Liver (tissue), 9 donors: ENCODE measurements around the gene CBX5. TPM values are rescaled to one million over a fixed set of nuclear protein-coding genes. Genes with fewer than 3 reads are reported as not detected.
A peak's percentile ranks its signal among the peaks of the same experiment; 100 is the strongest.

Source experiments
- DNase-seq: peaks from one replicate; pipeline ENCODE4 v3.0.0-alpha.2; 2017; ENCODE audit warnings: low spot score
- H3K27ac ChIP-seq, 2 donors: one replicate each; pipeline ENCODE4 v1.7.0; 2013; ENCODE audit warnings: inconsistent platforms in 2 of 2, low read length in 2 of 2, control low read depth in 1 of 2, low read depth in 1 of 2, mild to moderate bottlenecking in 1 of 2
- H3K27me3 ChIP-seq, 4 donors: one replicate each; pipeline versions ENCODE4 v1.6.1 to v1.7.0; 2013; ENCODE audit warnings: low read length in 3 of 4, inconsistent platforms in 1 of 4, mild to moderate bottlenecking in 1 of 4, moderate library complexity in 1 of 4; ENCODE audit not compliant: control insufficient read depth in 4 of 4, insufficient read depth in 4 of 4
- H3K36me3 ChIP-seq, 4 donors: one replicate each; pipeline versions ENCODE4 v1.6.1 to v1.7.0; 2013; ENCODE audit warnings: low read length in 3 of 4, mild to moderate bottlenecking in 3 of 4, low read depth in 1 of 4, moderate library complexity in 1 of 4; ENCODE audit not compliant: control insufficient read depth in 4 of 4, insufficient read depth in 3 of 4
- H3K4me1 ChIP-seq, 4 donors: one replicate each; pipeline versions ENCODE4 v1.6.1 to v1.7.0; 2013; ENCODE audit warnings: low read length in 3 of 4, mild to moderate bottlenecking in 3 of 4, moderate library complexity in 1 of 4; ENCODE audit not compliant: control insufficient read depth in 4 of 4, insufficient read depth in 4 of 4
- H3K4me3 ChIP-seq, 3 donors: one replicate each; pipeline versions ENCODE4 v1.6.1 to v1.7.0; 2013; ENCODE audit warnings: low read length in 3 of 3, control low read depth in 1 of 3, low read depth in 1 of 3, mild to moderate bottlenecking in 1 of 3
- H3K9ac ChIP-seq, 2 donors: one replicate each; pipeline ENCODE4 v1.7.0; 2013; ENCODE audit warnings: low read length in 2 of 2, mild to moderate bottlenecking in 2 of 2, moderate library complexity in 2 of 2, control low read depth in 1 of 2, low read depth in 1 of 2
- H3K9me3 ChIP-seq, 4 donors: one replicate each; pipeline versions ENCODE4 v1.6.1 to v1.7.0; 2013; ENCODE audit warnings: low read length in 3 of 4; ENCODE audit not compliant: control insufficient read depth in 4 of 4
- FOXA1 ChIP-seq: IDR thresholded peaks from 2 replicates; pipeline ENCODE4 v1.6.1; 2016; ENCODE audit warnings: antibody characterized with exemption
- FOXA2 ChIP-seq: IDR thresholded peaks from 2 replicates; pipeline ENCODE4 v1.6.1; 2016; ENCODE audit warnings: antibody characterized with exemption
- GABPA ChIP-seq, 2 donors: IDR thresholded peaks in 1 of 2; conservative IDR thresholded peaks in 1 of 2; 2 replicates each; pipeline ENCODE4 v1.6.1; 2016; ENCODE audit warnings: antibody characterized with exemption in 2 of 2, mild to moderate bottlenecking in 1 of 2, moderate library complexity in 1 of 2
- HNF4A ChIP-seq, 2 donors: conservative IDR thresholded peaks; 2 replicates each; pipeline ENCODE4 v1.6.1; 2016; ENCODE audit warnings: antibody characterized with exemption in 2 of 2, mild to moderate bottlenecking in 2 of 2
- HNF4G ChIP-seq: IDR thresholded peaks from 2 replicates; pipeline ENCODE4 v1.6.1; 2016; ENCODE audit warnings: antibody characterized with exemption
- JUND ChIP-seq, 2 donors: IDR thresholded peaks; 2 replicates each; pipeline ENCODE4 v1.6.1; 2016; ENCODE audit warnings: antibody characterized with exemption in 2 of 2
- NR2F2 ChIP-seq: IDR thresholded peaks from 2 replicates; pipeline ENCODE4 v1.6.1; 2016; ENCODE audit warnings: antibody characterized with exemption
- RAD21 ChIP-seq, 2 donors: IDR thresholded peaks; 2 replicates each; pipeline ENCODE4 v1.6.1; 2016; ENCODE audit warnings: antibody characterized with exemption in 2 of 2, mild to moderate bottlenecking in 2 of 2
- RXRA ChIP-seq, 2 donors: IDR thresholded peaks; 2 replicates each; pipeline ENCODE4 v1.6.1; 2017 to 2018; ENCODE audit warnings: antibody characterized with exemption in 2 of 2, mild to moderate bottlenecking in 1 of 2
- SP1 ChIP-seq: IDR thresholded peaks from 2 replicates; pipeline ENCODE4 v1.6.1; 2018; ENCODE audit warnings: antibody characterized with exemption, mild to moderate bottlenecking
- TAF1 ChIP-seq: conservative IDR thresholded peaks from 2 replicates; pipeline ENCODE4 v1.6.1; 2016; ENCODE audit warnings: antibody characterized with exemption, mild to moderate bottlenecking
- YY1 ChIP-seq: IDR thresholded peaks from 2 replicates; pipeline ENCODE4 v1.6.1; 2016; ENCODE audit warnings: antibody characterized with exemption, mild to moderate bottlenecking
- WGBS: extraction: QIAGEN DNeasy Blood & Tissue Kit; methylation state at CpG from one replicate; pipeline ENCODE4 v1.1.7; 2013; 5-methylcytosine and 5-hydroxymethylcytosine counted together
- polyA plus RNA-seq, 2 donors: library from polyadenylated mRNA; stranded (reverse) in 1 of 2; unstranded in 1 of 2; fragments of 200-250 nt in 1 of 2; fragments of >200 nt in 1 of 2; fragmentation: Nextera tagmentation in 1 of 2; extraction: Ambion mirVana in 1 of 2; gene quantifications; one replicate each; pipeline versions ENCODE4 v1.2.1 to v1.2.3, GENCODE V29; 2013 to 2015
- total RNA-seq, 2 donors: library from RNA; depleted of rRNA; stranded (reverse); fragments of >200 nt; gene quantifications; one replicate each; pipeline ENCODE4 v1.2.3, GENCODE V29; 2014
- TF ChIP-seq, protein P1 (sequence below): fragments of 150-350 bp; IDR thresholded peaks from 2 replicates; pipeline ENCODE4 v1.5.1; 2017; ENCODE audit warnings: improper control_type of control experiment, low read depth, low read length; ENCODE audit not compliant: missing input control
- TF ChIP-seq, protein P2 (sequence below): IDR thresholded peaks from 2 replicates; pipeline ENCODE4 v1.6.1; 2016; ENCODE audit warnings: antibody characterized with exemption
- TF ChIP-seq, protein P3 (sequence below): IDR thresholded peaks from 2 replicates; pipeline ENCODE4 v1.6.1; 2016; ENCODE audit warnings: antibody characterized with exemption
- TF ChIP-seq, protein P4 (sequence below): IDR thresholded peaks from 2 replicates; pipeline ENCODE4 v1.6.1; 2016; ENCODE audit warnings: antibody characterized with exemption, mild to moderate bottlenecking
- TF ChIP-seq, protein P5 (sequence below): IDR thresholded peaks from 2 replicates; pipeline ENCODE4 v1.6.1; 2016; ENCODE audit warnings: antibody characterized with exemption
- donor health status: healthy.
- donor health status: healthy.
- donor health status: healthy.
- donor health status: healthy.
- donor health status: healthy.

CBX5 gene
- total and polyA plus RNA-seq, 4 donors: 4.4 to 62.3 (median 12.6) TPM

DNA sequence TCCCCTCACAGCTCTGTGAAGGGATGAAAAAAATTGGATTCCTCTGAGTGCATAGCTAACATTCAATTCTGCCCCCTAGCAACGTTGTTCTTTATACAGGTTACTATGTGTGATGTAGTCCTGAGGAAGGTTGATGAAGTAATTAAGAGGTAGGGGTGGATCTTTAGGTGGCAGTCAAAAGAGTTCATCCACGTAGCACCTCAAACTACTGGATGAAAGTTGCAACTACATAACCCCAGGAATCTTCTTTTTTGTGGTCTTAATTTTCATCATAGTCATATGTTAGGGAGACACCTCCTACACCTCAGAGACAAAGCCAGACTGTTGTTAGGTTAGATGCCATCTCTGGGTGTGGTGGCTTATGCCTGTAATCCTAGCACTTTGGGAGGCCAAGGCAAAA is 31.1 kb upstream of the CBX5 start:
- Histone ChIP-seq H3K36me3 (no peaks in the 10 kb centered on the region), H3K4me3 (no peak overlapping the region), H3K27ac (no peak overlapping the region), H3K27me3 (no peaks in the 10 kb centered on the region), H3K4me1 (peaks cover 0 to 4% (median 0%) of the 10 kb centered on the region in 4 donors), H3K9me3 (no peaks in the 10 kb centered on the region), H3K9ac (no peak overlapping the region)
- WGBS: 74% methylated on average over 2 of the region's 2 CpGs
- no peak for DNase-seq
- TF ChIP-seq RAD21 (IDR thresholded peaks at IDR 0.05): no peak
- no peak for TF ChIP-seq HNF4G
- TF ChIP-seq JUND (IDR thresholded peaks at IDR 0.05): no peak
- TF ChIP-seq, protein P1, sequence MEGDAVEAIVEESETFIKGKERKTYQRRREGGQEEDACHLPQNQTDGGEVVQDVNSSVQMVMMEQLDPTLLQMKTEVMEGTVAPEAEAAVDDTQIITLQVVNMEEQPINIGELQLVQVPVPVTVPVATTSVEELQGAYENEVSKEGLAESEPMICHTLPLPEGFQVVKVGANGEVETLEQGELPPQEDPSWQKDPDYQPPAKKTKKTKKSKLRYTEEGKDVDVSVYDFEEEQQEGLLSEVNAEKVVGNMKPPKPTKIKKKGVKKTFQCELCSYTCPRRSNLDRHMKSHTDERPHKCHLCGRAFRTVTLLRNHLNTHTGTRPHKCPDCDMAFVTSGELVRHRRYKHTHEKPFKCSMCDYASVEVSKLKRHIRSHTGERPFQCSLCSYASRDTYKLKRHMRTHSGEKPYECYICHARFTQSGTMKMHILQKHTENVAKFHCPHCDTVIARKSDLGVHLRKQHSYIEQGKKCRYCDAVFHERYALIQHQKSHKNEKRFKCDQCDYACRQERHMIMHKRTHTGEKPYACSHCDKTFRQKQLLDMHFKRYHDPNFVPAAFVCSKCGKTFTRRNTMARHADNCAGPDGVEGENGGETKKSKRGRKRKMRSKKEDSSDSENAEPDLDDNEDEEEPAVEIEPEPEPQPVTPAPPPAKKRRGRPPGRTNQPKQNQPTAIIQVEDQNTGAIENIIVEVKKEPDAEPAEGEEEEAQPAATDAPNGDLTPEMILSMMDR: no peak
- TF ChIP-seq, protein P2, sequence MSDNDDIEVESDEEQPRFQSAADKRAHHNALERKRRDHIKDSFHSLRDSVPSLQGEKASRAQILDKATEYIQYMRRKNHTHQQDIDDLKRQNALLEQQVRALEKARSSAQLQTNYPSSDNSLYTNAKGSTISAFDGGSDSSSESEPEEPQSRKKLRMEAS: no peak
- no peak for TF ChIP-seq SP1
- TF ChIP-seq NR2F2: no peak
- no peak for TF ChIP-seq TAF1
- no peak for TF ChIP-seq FOXA2
- TF ChIP-seq FOXA1: no peak
- TF ChIP-seq, protein P3, sequence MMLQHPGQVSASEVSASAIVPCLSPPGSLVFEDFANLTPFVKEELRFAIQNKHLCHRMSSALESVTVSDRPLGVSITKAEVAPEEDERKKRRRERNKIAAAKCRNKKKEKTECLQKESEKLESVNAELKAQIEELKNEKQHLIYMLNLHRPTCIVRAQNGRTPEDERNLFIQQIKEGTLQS: no peak
- TF ChIP-seq GABPA (IDR thresholded peaks at IDR 0.05 in 1 of 2, conservative IDR thresholded peaks at IDR 0.05 in 1 of 2): no peak

DNA sequence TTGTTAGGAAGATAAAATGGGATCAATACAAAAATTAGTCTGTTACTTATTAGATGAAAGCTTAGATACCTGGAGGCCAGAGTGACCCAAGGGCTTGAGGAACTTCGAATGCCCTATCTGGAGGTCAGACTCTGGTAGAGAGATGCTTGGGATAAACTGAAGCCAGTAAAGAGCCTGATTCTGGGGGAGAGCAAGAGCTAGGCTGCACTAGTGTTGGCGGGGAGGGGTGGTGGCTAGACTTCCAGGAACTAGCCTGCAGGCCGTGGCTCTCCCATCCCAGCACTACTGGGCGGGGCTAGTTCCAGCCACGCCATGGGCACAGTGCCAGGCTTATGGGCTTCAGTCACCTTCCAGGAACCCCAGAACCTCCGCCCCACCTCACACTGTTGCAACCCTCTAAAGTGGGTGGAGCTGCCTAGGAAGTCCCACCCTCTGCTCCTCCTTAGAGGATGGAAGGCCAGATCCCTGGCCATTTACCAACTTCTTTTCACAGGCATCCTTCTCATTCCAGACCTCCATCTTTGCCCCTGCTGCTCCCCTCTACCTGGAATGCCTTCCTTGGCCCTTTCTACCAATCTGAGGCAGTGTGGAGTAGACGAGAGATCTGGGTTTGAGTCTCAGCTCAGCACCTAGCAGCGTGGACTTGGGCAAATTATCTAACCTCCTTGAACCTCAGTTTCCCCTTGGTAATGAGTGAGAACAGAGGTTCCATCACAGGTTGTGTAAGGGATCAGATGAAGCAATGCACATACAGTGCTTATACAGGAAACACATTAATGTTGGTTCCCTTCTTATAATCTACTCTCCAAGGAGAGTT is 27.2 kb upstream of the CBX5 start:
- TF ChIP-seq, protein P1: no peak
- TF ChIP-seq, protein P2: no peak
- no peak for TF ChIP-seq TAF1
- no peak for TF ChIP-seq SP1
- no peak for TF ChIP-seq RAD21 (IDR thresholded peaks at IDR 0.05)
- TF ChIP-seq, protein P3: no peak
- TF ChIP-seq JUND (IDR thresholded peaks at IDR 0.05): no peak
- TF ChIP-seq, protein P4, sequence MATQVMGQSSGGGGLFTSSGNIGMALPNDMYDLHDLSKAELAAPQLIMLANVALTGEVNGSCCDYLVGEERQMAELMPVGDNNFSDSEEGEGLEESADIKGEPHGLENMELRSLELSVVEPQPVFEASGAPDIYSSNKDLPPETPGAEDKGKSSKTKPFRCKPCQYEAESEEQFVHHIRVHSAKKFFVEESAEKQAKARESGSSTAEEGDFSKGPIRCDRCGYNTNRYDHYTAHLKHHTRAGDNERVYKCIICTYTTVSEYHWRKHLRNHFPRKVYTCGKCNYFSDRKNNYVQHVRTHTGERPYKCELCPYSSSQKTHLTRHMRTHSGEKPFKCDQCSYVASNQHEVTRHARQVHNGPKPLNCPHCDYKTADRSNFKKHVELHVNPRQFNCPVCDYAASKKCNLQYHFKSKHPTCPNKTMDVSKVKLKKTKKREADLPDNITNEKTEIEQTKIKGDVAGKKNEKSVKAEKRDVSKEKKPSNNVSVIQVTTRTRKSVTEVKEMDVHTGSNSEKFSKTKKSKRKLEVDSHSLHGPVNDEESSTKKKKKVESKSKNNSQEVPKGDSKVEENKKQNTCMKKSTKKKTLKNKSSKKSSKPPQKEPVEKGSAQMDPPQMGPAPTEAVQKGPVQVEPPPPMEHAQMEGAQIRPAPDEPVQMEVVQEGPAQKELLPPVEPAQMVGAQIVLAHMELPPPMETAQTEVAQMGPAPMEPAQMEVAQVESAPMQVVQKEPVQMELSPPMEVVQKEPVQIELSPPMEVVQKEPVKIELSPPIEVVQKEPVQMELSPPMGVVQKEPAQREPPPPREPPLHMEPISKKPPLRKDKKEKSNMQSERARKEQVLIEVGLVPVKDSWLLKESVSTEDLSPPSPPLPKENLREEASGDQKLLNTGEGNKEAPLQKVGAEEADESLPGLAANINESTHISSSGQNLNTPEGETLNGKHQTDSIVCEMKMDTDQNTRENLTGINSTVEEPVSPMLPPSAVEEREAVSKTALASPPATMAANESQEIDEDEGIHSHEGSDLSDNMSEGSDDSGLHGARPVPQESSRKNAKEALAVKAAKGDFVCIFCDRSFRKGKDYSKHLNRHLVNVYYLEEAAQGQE: no peak
- TF ChIP-seq YY1: no peak
- TF ChIP-seq HNF4A (conservative IDR thresholded peaks at IDR 0.05): no peak
- no peak for TF ChIP-seq HNF4G
- no peak for TF ChIP-seq RXRA (IDR thresholded peaks at IDR 0.05)
- no peak for TF ChIP-seq FOXA1
- no peak for TF ChIP-seq NR2F2
- no peak for TF ChIP-seq FOXA2
- TF ChIP-seq, protein P5, sequence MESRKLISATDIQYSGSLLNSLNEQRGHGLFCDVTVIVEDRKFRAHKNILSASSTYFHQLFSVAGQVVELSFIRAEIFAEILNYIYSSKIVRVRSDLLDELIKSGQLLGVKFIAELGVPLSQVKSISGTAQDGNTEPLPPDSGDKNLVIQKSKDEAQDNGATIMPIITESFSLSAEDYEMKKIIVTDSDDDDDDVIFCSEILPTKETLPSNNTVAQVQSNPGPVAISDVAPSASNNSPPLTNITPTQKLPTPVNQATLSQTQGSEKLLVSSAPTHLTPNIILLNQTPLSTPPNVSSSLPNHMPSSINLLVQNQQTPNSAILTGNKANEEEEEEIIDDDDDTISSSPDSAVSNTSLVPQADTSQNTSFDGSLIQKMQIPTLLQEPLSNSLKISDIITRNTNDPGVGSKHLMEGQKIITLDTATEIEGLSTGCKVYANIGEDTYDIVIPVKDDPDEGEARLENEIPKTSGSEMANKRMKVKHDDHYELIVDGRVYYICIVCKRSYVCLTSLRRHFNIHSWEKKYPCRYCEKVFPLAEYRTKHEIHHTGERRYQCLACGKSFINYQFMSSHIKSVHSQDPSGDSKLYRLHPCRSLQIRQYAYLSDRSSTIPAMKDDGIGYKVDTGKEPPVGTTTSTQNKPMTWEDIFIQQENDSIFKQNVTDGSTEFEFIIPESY: no peak
- H3K9me3 ChIP-seq: no peaks in the 10 kb centered on the region
- 70% methylated on average over 8 of the region's 8 CpGs for WGBS
- no peaks in the 10 kb centered on the region for H3K27me3 ChIP-seq
- H3K4me1 ChIP-seq: peaks cover 0 to 12% (median 7%) of the 10 kb centered on the region in 4 donors
- H3K4me3 ChIP-seq: no peak overlapping the region
- H3K9ac ChIP-seq: no peak overlapping the region
- peak overlapping the region in 1 of 2 donors; percentile 67 for H3K27ac ChIP-seq
- DNase-seq: peak; percentile 97
- no peaks in the 10 kb centered on the region for H3K36me3 ChIP-seq
